Peyer's patch (tissue), 4 donors: ENCODE measurements around the gene ELFN2. TPM values are rescaled to one million over a fixed set of nuclear protein-coding genes. Genes with fewer than 3 reads are reported as not detected.

Experiments used
- DNase-seq, 3 donors: peaks; one replicate each; pipeline ENCODE4 v3.0.0-alpha.2; 2017 to 2019
- H3K27ac ChIP-seq, 4 donors: fragments of 200-600 bp; sonication (generic); one replicate each; pipeline ENCODE4 v1.5.1; 2016 to 2019
- H3K27me3 ChIP-seq, 2 donors: fragments of 200-600 bp; sonication (generic); one replicate each; pipeline ENCODE4 v1.5.1; 2019
- H3K36me3 ChIP-seq, 3 donors: fragments of 200-600 bp; sonication (generic); one replicate each; pipeline ENCODE4 v1.5.1; 2016 to 2019
- H3K4me1 ChIP-seq, 4 donors: fragments of 200-600 bp; sonication (generic); one replicate each; pipeline ENCODE4 v1.5.1; 2016 to 2019
- H3K4me3 ChIP-seq, 4 donors: fragments of 200-600 bp; sonication (generic); 1 replicate in 3 of 4; 2 replicates in 1 of 4; pipeline ENCODE4 v1.5.1; 2016 to 2019; ENCODE audit warnings: mild to moderate bottlenecking in 1 of 4
- H3K9me3 ChIP-seq, 4 donors: fragments of 200-600 bp; sonication (generic); one replicate each; pipeline ENCODE4 v1.5.1; 2016 to 2019; ENCODE audit warnings: mild to moderate bottlenecking in 1 of 4
- CTCF ChIP-seq, 6 experiments: fragments of 450-650 bp in 4 of 6; fragments of 200-600 bp in 2 of 6; sonication (generic) in 1 of 6; IDR thresholded peaks; one replicate each; pipeline ENCODE4 v1.5.1; 2017 to 2019; ENCODE audit warnings: antibody characterized with exemption in 6 of 6, mild to moderate bottlenecking in 3 of 6, moderate library complexity in 1 of 6
- POLR2A ChIP-seq, 2 donors: fragments of 450-650 bp; IDR thresholded peaks; one replicate each; pipeline ENCODE4 v1.5.1; 2017; ENCODE audit warnings: antibody characterized with exemption in 2 of 2, mild to moderate bottlenecking in 2 of 2, moderate library complexity in 2 of 2
- total RNA-seq, 4 donors: library from RNA; depleted of rRNA; stranded (reverse); fragments of >200 nt; gene quantifications; one replicate each; pipeline ENCODE4 v1.1.0, GENCODE V29; 2016

ELFN2 gene
- total RNA-seq, 4 donors from 2014 or later, result under 0.01 TPM; not detected in 3

- Histone ChIP-seq H3K27ac (no peak overlapping the region), H3K4me3 (no peak overlapping the region), H3K36me3 (no peaks in the 10 kb centered on the region), H3K4me1 (no peaks in the 10 kb centered on the region), H3K27me3 (no peaks in the 10 kb centered on the region), H3K9me3 (no peaks in the 10 kb centered on the region)
- no peak for DNase-seq
- TF ChIP-seq POLR2A (IDR thresholded peaks at IDR 0.05), result no peak
- TF ChIP-seq CTCF (IDR thresholded peaks at IDR 0.05), result no peak
These were observed 69.7 kb downstream of the ELFN2 start for GRCh38 chr22:37357446-37358075.

GRCh38 chr22:37356922-37357321 lies 70.4 kb downstream of the ELFN2 start:
- H3K4me1 ChIP-seq, result no peaks in the 10 kb centered on the region
- H3K27ac ChIP-seq, result no peak overlapping the region
- H3K36me3 ChIP-seq, result no peaks in the 10 kb centered on the region
- H3K27me3 ChIP-seq, result no peaks in the 10 kb centered on the region
- no peaks in the 10 kb centered on the region for H3K9me3 ChIP-seq
- H3K4me3 ChIP-seq, result no peak overlapping the region
- TF ChIP-seq CTCF (IDR thresholded peaks at IDR 0.05) (no peak), POLR2A (IDR thresholded peaks at IDR 0.05) (no peak)
- no peak for DNase-seq

GRCh38 chr22:37355174-37355573 lies 72.1 kb downstream of the ELFN2 start:
- Histone ChIP-seq H3K4me1 (no peaks in the 10 kb centered on the region), H3K27me3 (no peaks in the 10 kb centered on the region), H3K4me3 (no peak overlapping the region), H3K27ac (no peak overlapping the region), H3K36me3 (no peaks in the 10 kb centered on the region), H3K9me3 (no peaks in the 10 kb centered on the region)
- TF ChIP-seq CTCF (IDR thresholded peaks at IDR 0.05) (no peak), POLR2A (IDR thresholded peaks at IDR 0.05) (no peak)
- no peak for DNase-seq

- no peak for TF ChIP-seq POLR2A (IDR thresholded peaks at IDR 0.05)
- TF ChIP-seq CTCF (IDR thresholded peaks at IDR 0.05), result no peak
These were observed 72.6 kb downstream of the ELFN2 start for GRCh38 chr22:37354670-37355069.

GRCh38 chr22:37354261-37354660 lies 73.0 kb downstream of the ELFN2 start:
- Histone ChIP-seq H3K4me3 (no peak overlapping the region), H3K9me3 (no peaks in the 10 kb centered on the region), H3K27me3 (no peaks in the 10 kb centered on the region), H3K36me3 (no peaks in the 10 kb centered on the region), H3K4me1 (no peaks in the 10 kb centered on the region), H3K27ac (no peak overlapping the region)
- DNase-seq, result no peak
- TF ChIP-seq CTCF (IDR thresholded peaks at IDR 0.05), result no peak
- TF ChIP-seq POLR2A (IDR thresholded peaks at IDR 0.05), result no peak

More at GRCh38 chr22:37354670-37355069, 72.6 kb downstream of the ELFN2 start:
- no peak for DNase-seq
- H3K36me3 ChIP-seq, result no peaks in the 10 kb centered on the region
- H3K27me3 ChIP-seq, result no peaks in the 10 kb centered on the region
- no peak overlapping the region for H3K27ac ChIP-seq
- H3K4me1 ChIP-seq, result no peaks in the 10 kb centered on the region
- H3K9me3 ChIP-seq, result no peaks in the 10 kb centered on the region
- no peak overlapping the region for H3K4me3 ChIP-seq

- no peaks in the 10 kb centered on the region for H3K27me3 ChIP-seq
- no peak overlapping the region for H3K27ac ChIP-seq
- no peaks in the 10 kb centered on the region for H3K9me3 ChIP-seq
- no peak for TF ChIP-seq POLR2A (IDR thresholded peaks at IDR 0.05)
- no peak for TF ChIP-seq CTCF (IDR thresholded peaks at IDR 0.05)
- no peaks in the 10 kb centered on the region for H3K4me1 ChIP-seq
- H3K36me3 ChIP-seq, result no peaks in the 10 kb centered on the region
- no peak for DNase-seq
- no peak overlapping the region for H3K4me3 ChIP-seq
These were observed 73.4 kb downstream of the ELFN2 start for GRCh38 chr22:37353839-37354238.
